ENCODE measurements around the gene OSBPL2. TPM values are rescaled to one million over a fixed set of nuclear protein-coding genes. Genes with fewer than 3 reads are reported as not detected.

OSBPL2 gene
- total RNA-seq, 4 donors from 2014 or later, result 25.3 to 43.1 (median 27.6) TPM

GRCh38 chr20:62244644-62245108 is 6.4 kb downstream of the OSBPL2 start:
- TF ChIP-seq, protein P1, sequence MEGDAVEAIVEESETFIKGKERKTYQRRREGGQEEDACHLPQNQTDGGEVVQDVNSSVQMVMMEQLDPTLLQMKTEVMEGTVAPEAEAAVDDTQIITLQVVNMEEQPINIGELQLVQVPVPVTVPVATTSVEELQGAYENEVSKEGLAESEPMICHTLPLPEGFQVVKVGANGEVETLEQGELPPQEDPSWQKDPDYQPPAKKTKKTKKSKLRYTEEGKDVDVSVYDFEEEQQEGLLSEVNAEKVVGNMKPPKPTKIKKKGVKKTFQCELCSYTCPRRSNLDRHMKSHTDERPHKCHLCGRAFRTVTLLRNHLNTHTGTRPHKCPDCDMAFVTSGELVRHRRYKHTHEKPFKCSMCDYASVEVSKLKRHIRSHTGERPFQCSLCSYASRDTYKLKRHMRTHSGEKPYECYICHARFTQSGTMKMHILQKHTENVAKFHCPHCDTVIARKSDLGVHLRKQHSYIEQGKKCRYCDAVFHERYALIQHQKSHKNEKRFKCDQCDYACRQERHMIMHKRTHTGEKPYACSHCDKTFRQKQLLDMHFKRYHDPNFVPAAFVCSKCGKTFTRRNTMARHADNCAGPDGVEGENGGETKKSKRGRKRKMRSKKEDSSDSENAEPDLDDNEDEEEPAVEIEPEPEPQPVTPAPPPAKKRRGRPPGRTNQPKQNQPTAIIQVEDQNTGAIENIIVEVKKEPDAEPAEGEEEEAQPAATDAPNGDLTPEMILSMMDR (IDR thresholded peaks at IDR 0.05; ENCODE audit: low read depth), result no peak

DNA sequence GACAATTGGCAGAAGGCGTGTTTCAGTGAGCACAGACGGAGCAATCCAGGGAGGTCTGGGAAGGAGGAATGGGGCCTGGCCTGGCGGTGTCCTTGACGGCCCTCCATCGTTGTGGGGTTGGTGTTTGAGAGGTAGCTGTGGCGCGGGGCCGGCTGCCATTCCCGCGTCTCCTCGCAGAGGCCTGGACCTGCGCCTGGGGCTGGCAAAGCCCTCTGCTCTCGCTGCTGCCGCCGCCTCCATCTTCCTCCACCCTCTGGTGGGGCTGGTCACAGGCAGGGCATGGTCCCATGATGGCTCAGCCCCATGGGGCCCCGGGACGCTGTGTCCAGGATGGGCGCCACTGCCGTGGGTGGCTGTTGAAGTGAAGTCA is 7.6 kb downstream of the OSBPL2 start:
- TF ChIP-seq, protein P1 (IDR thresholded peaks at IDR 0.05; ENCODE audit: low read depth), result no peak

DNA sequence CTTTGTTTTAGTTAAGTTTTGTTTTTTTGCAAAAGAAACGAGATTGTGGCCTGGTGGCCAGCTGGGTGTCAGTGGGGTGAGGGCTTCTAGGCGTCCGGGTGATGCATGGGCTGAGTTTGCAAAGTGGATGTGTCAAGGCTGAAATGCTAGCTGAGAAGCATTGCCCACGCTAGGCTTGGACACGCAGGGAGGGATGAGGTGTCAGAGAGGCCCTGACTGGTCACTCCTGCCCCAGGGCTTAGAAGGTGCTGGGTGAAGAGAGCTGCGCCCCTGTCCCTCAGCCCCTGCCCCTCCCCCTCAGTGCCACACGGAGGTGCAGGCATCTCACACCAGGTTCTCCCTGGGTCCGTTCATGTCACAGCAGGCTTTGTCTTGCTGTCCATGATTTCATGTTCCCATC is 8.1 kb downstream of the OSBPL2 start:
- TF ChIP-seq, protein P1 (IDR thresholded peaks at IDR 0.05; ENCODE audit: low read depth), result no peak

- TF ChIP-seq, protein P1 (IDR thresholded peaks at IDR 0.05; ENCODE audit: low read depth), result no peak
Measured at GRCh38 chr20:62246872-62247652, 8.7 kb downstream of the OSBPL2 start.

DNA sequence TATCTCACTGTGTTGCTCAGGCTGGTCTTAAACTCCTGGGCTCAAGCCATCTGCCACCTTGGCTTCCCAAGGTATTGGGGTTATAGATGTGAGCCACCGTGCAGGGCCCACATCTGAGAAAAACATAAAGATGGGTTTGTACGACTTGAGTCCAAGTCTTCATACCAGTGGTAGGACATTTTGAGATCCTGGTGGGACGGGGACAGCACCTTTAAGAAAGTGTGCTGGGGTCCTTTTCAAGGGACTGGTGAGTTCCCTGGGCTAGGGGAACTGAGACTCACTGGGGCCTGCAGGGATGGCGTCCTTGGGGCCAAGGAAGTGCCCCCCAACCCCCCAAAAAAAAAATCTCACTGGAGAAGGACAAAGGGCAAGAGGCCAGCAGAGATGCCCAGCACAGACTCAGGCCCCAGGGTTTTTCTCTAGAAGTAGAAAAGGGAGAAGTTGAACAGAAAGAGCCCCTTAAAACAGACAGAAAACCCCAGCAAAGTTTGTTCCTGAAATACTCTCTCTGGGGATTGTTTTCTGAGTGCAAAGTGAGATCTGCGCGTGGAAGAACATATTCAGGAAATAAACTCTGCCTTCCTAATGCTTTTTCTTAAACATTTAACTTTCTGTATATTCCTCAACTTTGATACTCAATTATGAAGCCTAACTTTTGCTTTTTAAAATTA is 10.7 kb downstream of the OSBPL2 start:
- TF ChIP-seq, protein P1 (IDR thresholded peaks at IDR 0.05; ENCODE audit: low read depth), result no peak

- TF ChIP-seq, protein P1 (IDR thresholded peaks at IDR 0.05; ENCODE audit: low read depth), result no peak
Measured at GRCh38 chr20:62252342-62252966, 14.1 kb downstream of the OSBPL2 start.

- TF ChIP-seq, protein P1 (IDR thresholded peaks at IDR 0.05; ENCODE audit: low read depth), result no peak
Measured at GRCh38 chr20:62253398-62253797, 15.1 kb downstream of the OSBPL2 start.

Data from subcutaneous adipose tissue (tissue), 4 donors.